ENCODE results near the gene SH2D2A.

DNA sequence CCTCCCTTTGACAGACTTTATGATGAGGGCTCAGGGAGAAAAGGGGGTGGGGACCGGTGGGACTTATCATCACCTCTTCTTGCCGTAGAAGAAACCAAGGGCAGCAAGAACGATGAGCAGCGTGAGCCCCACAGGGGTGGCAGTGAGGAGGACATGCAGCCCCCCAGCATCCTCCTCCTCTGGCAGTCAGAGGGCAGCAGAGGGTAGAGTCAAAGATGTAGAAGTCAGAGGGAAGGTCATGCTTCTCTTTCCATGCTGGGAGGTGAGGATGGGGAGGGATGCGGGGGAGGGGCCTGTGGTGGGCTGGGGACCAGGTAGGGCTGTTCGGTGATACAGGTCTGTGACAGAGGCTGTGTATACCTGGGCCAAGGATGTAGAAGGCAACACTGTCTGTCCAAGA is 27.5 kb upstream of the SH2D2A start:
- TF ChIP-seq, protein P1, sequence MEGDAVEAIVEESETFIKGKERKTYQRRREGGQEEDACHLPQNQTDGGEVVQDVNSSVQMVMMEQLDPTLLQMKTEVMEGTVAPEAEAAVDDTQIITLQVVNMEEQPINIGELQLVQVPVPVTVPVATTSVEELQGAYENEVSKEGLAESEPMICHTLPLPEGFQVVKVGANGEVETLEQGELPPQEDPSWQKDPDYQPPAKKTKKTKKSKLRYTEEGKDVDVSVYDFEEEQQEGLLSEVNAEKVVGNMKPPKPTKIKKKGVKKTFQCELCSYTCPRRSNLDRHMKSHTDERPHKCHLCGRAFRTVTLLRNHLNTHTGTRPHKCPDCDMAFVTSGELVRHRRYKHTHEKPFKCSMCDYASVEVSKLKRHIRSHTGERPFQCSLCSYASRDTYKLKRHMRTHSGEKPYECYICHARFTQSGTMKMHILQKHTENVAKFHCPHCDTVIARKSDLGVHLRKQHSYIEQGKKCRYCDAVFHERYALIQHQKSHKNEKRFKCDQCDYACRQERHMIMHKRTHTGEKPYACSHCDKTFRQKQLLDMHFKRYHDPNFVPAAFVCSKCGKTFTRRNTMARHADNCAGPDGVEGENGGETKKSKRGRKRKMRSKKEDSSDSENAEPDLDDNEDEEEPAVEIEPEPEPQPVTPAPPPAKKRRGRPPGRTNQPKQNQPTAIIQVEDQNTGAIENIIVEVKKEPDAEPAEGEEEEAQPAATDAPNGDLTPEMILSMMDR (IDR thresholded peaks at IDR 0.05; ENCODE audit: low read length), result no peak
- TF ChIP-seq EZH2 (IDR thresholded peaks at IDR 0.05; ENCODE audit: borderline replicate concordance, low read length), result no peak
